NCI-H2107 (cell line): Measurements from ENCODE around the gene SGK1.
"Not testable (repeated sequence)": the region's sequence is repeated elsewhere in the genome, so short reads cannot be mapped to it uniquely, and the experiment has no call there.

Experiments
- DNase-seq: peaks from one replicate; lab custom pipeline; 2025; lab: John Stamatoyannopoulos, UW

Gene SGK1

DNA sequence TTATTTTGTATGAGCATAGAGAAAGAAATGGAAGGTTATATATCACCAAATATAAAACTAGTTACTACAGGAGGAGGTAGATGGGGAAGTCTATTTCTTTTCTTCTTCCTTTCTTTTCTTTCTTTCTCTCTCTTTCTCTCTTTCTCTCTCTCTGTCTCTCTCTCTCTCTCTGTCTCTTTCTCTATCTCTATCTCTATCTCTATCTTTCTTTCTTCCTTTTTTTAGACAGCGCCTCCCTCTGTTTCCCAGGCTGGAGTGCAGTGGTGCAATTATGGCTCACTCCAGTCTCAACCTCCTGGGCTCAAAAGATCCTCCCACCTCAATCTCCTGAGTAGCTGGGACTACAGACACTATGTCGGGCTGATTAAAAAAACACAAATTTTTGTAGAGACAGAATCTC is 10.2 kb upstream of the SGK1 start:
- DNase-seq: no peak

DNA sequence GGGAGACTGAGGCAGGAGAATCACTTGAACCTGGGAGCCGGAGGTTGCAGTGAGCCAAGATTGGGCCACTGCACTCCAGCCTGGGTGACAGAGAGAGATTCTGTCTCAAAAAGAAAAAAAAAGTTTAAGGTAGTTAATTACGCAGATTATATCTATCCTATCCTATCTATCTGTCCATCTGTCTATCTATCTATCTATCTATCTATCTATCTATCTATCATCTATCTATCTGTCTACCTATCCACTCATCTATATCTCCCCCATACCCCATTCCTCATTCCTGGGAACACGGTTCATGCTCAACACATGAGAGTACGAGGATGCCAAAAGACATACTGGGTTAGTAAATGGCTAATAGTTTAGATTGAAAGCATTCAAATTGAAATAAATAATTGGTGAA is 8.3 kb upstream of the SGK1 start:
- DNase-seq: not testable (repeated sequence)

- DNase-seq: no peak
These were observed 6.9 kb upstream of the SGK1 start for GRCh38 chr6:134324766-134325165.

DNA sequence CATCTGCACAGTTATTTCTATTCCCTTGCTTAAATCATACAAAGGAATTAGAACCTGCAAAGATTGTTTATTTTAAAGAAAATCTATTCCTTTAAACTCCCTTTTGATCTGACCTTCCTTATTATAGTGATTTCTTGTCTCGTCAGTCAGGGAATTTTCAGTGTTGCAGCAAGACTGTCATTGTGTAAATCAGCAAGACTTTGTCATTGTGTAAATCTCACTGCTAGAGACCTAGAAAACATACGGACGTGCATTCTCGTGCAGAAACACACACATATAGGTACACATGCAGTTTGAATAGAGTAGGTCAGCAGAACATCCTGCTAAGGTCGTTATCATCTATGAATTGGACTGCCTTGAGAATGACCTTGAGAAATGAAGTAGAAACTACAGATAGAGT is 6.2 kb upstream of the SGK1 start:
- no peak for DNase-seq

- DNase-seq: no peak
These were observed 5.8 kb upstream of the SGK1 start for GRCh38 chr6:134323698-134324097.

- DNase-seq: no peak
These were observed 5.4 kb upstream of the SGK1 start for GRCh38 chr6:134323294-134323693.

GRCh38 chr6:134322216-134322615 is 4.3 kb upstream of the SGK1 start:
- no peak for DNase-seq

GRCh38 chr6:134321246-134321645 is 3.3 kb upstream of the SGK1 start:
- DNase-seq: no peak

- not testable (repeated sequence) for DNase-seq
These were observed 1.8 kb upstream of the SGK1 start for GRCh38 chr6:134319686-134320085.

DNA sequence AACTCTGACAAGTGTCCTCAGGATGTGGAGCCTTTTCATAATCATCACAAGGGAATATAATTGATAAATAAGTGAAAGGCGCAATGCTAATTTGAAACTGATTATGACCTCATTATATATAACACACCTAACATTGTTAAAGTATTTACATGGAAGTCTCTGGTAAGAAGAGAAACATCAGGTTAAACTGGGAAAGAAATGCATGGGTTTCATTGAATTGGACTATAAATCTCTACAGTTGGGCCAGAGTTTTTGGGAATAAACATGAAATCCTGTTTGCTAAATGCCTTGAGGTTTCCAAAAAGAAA is 1.0 kb upstream of the SGK1 start:
- no peak for DNase-seq

- no peak for DNase-seq
These were observed 493 bp upstream of the SGK1 start for GRCh38 chr6:134318236-134318973.

DNA sequence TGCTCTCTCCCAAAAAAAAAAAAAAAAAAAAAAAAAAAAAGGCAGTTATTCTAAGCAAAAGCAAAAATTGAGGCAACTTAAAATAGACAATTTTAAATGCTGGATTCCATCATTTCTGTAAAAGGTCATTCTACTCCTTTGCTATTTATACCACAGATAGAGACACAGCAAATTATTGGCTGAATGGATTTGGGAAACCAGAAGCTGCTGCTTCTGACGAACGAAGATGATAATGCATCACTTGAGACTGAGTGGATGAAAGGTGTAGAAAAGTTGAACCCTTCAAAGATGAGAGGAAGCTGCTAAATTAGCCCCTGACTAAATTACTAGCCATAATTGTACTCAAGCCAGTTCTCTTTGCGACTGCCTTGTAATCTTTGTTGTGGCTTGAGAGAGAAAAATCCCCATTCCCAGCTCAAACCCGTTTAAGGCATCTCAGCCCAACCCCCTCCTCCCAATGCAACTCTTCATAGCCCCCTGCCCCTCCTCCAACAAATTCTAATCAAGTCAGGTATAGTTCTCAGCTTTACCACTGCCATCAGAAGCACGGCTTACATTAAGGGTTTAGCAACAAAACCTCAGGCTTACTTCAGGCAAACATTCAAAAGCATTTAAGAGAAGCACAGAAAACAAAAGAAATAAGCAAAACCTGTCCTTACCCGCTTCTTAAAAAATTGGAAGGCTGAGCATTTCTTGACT is 1.0 kb downstream of the SGK1 start:
- no peak for DNase-seq

DNA sequence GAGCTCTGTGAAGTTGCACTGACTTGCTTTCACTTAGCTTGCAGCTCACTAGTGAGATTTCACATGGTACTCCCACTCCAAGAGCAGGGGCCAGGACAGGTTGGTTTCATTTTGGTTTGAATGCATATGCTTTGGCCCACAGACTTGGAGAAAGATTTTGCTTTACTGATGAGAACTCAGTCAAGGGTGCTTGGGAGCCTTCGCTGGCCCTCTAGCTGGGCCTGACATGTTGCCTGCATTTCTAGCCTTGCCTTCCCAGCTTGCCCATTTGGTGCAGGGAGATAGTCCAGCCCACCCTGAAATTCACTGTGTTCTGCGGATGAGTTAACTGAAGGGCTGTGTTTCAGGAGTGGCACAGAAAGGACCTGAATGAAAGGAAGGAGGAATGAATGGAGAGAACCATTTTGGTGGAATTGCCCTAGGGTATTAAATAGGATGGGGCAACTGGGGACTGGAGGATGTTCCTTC is 1.9 kb downstream of the SGK1 start:
- DNase-seq: no peak

DNA sequence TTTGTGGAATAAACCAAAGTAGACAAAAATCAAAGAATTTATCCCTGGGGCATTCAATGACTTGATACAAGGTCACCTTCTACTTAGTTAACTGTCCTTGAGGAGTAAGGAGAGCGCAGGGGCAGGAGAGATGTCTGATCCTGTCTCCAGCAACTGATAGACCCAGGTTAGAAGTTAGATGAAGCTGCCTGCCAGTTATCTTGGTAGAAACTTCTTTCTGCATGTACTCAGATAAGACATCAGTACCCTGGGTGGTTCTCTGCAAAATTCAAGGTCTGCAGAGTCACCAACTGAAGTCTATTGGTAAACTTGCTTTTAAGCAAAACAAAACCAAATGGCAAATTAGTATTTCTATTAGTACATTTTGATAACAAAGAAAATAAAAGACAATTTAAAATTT is 2.7 kb downstream of the SGK1 start:
- no peak for DNase-seq

DNA sequence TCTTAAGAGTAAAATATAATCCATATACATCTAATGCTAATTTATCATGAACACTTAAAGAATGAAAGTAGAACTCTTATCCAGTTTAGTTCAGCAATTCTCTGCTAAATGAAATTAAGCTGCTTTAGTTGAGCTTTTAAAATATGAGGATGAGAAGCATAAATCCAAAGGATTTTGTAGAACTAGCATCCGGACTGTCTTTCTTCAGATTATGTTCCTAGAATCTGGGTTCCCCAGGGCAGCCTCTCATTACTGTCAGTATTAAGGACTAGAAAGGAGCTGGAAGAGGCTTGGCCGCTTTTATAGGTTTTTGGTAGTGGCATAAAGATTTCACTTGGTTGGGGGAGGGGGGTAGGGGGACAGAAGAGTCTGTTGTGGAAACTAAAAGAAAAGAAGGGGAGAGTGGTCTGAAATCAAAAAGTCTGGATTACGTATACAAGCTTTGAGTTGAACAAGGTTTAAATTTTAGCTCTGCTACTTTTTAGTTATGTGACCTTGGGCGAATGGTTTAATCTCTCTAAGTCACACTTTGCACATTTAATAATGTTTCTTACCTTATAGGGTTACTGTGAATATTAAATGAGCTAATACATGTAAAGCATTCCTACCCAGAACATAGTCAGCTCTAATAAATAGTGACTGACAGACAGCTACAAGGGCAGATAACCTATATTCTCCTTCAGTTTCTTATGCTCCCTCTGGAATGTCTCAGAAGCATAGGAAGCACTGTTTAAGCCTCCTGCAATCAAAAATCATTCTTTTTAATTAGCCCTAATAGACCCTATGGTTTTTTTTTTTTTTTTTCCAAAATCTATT is 3.7 kb downstream of the SGK1 start:
- no peak for DNase-seq

- no peak for DNase-seq
These were observed 5.8 kb downstream of the SGK1 start for GRCh38 chr6:134312038-134312660.

GRCh38 chr6:134310817-134311216 is 7.1 kb downstream of the SGK1 start:
- DNase-seq: no peak

DNA sequence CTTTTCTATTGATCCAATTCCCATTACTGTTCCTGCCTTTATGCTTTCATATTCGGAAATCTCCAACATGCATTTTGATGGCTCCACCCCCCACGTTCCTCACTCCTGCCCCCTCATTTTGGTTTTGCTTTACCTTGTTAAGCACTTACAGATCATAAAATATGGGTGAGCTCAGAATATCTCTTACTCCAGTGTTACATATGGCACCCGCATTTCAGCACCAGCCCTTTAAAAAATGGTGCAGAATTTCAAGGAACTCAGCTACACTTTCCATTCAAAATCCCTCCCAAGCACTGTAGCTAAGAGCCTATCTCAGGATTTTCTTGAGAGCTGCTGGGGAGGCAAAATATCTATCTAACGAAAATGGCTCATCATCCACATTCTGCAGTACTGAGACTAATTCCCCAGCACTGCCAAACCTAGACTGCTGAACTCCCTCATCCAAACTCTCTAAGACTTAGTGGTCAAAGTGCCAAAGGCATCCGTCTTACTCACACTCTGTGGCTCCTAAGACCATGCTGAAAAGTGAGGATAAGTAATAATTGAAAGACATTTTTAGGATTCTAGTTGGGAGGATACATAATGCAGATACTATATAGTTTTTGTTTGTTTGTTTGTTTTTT is 7.8 kb downstream of the SGK1 start:
- no peak for DNase-seq

DNA sequence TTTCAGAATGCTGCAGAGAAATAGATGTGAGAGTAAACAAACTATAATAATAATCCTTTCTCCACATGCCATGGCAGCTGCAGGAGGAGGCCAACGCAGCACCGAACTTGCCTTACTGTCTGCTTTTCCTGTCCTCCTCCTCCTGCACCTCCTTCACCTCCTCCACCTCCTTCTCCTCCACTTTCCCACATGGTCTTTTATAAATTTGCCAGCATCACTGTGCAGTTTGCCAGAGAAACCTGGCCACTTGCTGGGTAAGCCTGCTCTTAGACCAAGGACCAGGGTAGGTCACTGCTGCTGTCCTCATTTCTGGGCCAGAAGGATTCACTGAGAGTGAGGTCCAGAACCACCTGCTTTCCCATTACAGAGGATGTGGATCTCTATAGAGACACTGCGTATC is 8.7 kb downstream of the SGK1 start:
- DNase-seq: no peak

DNA sequence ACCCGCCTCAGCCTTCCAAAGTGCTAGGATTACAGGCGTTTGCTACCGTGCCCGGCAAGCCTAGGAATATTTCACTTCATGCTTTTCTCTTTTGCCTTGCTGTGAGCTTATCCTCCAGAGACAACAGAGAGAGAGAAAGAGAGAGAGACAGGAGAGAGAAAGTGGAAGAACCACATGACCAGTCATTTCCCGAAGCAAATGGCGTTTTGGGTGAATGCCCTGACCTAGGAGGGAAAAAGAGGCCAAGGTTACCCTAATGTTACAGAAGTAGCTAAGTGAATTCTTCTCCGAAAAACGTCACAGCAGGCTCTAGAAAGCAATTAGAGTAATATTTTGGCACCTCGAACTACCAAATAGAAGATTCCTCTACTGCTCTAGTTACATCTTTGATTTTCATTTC is 9.1 kb downstream of the SGK1 start:
- no peak for DNase-seq

- no peak for DNase-seq
These were observed 10.0 kb downstream of the SGK1 start for GRCh38 chr6:134307870-134308269.

DNA sequence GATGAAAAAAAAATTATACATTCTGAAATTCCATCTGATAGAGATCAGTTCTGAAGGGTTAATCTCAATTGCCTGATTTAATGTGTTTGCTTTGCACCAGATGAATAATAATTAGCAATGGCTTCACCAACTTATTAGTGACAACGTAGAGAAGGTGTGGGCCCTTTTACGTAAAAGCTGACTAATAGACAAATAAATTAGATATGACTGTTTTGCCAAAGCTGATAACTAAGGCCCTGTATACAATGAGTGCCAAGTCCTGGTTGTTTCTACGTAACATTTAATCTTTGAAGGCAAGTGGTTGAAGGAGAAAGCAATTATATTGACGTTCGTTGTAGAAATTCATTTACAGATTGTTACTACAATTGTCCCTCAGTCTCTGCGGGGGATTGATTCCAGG is 10.8 kb downstream of the SGK1 start:
- DNase-seq: no peak
